ENCODE results near the gene GINS1. TPM values are rescaled to one million over a fixed set of nuclear protein-coding genes. Genes with fewer than 3 reads are reported as not detected.

Gene GINS1
- total RNA-seq, 1 experiment from 2014 or later: 30.4 TPM

GRCh38 chr20:25466846-25467245 lies 59.4 kb downstream of the GINS1 start:
- no peaks in the 10 kb centered on the region for H3K4me1 ChIP-seq (ENCODE audit: control insufficient read depth in 1 of 2, insufficient read depth in 2 of 2, low read length in 2 of 2)
- no peak overlapping the region for H3K27ac ChIP-seq (ENCODE audit: low read depth, low read length)
- H3K36me3 ChIP-seq (ENCODE audit: control insufficient read depth in 1 of 2, insufficient read depth in 2 of 2, low read length in 2 of 2): no peaks in the 10 kb centered on the region
- no peaks in the 10 kb centered on the region for H3K79me2 ChIP-seq (ENCODE audit: insufficient read depth, low read length)
- H3K27me3 ChIP-seq (ENCODE audit: insufficient read depth, low read length): no peaks in the 10 kb centered on the region
- no peak for ATAC-seq
- BruUV-seq (replicated peaks): no TSS peak
- no peak for DNase-seq (ENCODE audit: low read depth, low spot score)
- POLR2A ChIA-PET: no interaction called here
- H2AFZ ChIP-seq (ENCODE audit: low read depth, low read length, poor library complexity, severe bottlenecking): no peak overlapping the region
- H3K4me3 ChIP-seq (replicated peaks in 1 of 2; ENCODE audit: low read depth in 1 of 2, low read length in 2 of 2): no peak overlapping the region
- no peaks in the 10 kb centered on the region for H3K9me3 ChIP-seq (ENCODE audit: control insufficient read depth in 1 of 2, insufficient read depth in 1 of 2, low read depth in 1 of 2, low read length in 2 of 2)
- no peaks in the 10 kb centered on the region for H4K20me1 ChIP-seq (ENCODE audit: insufficient read depth)
- H3K9ac ChIP-seq (ENCODE audit: low read length): no peak overlapping the region
- RAD21 ChIA-PET (ENCODE audit: low non-redundant PET in 1 of 2, low total read pairs in 2 of 2, uncharacterized antibody in 2 of 2, unreplicated experiment in 2 of 2): no interaction called here
- intact Hi-C loops (cut with micrococcal nuclease): no loop called here
- H3K9me2 ChIP-seq (ENCODE audit: insufficient read depth): no peaks in the 10 kb centered on the region
- CTCF ChIA-PET: no interaction called here
- no peak overlapping the region for H3K4me2 ChIP-seq (ENCODE audit: low read length)
- TF ChIP-seq FOSL1 (IDR thresholded peaks at IDR 0.05; ENCODE audit: low read depth): no peak

- Histone ChIP-seq H3K27ac (ENCODE audit: low read depth, low read length) (no peak overlapping the region), H4K20me1 (ENCODE audit: insufficient read depth) (no peaks in the 10 kb centered on the region), H3K4me3 (replicated peaks in 1 of 2; ENCODE audit: low read depth in 1 of 2, low read length in 2 of 2) (no peak overlapping the region), H3K4me2 (ENCODE audit: low read length) (no peak overlapping the region), H3K36me3 (ENCODE audit: control insufficient read depth in 1 of 2, insufficient read depth in 2 of 2, low read length in 2 of 2) (no peaks in the 10 kb centered on the region), H3K9me3 (ENCODE audit: control insufficient read depth in 1 of 2, insufficient read depth in 1 of 2, low read depth in 1 of 2, low read length in 2 of 2) (no peaks in the 10 kb centered on the region), H3K79me2 (ENCODE audit: insufficient read depth, low read length) (no peaks in the 10 kb centered on the region), H3K9ac (ENCODE audit: low read length) (no peak overlapping the region), H2AFZ (ENCODE audit: low read depth, low read length, poor library complexity, severe bottlenecking) (no peak overlapping the region), H3K9me2 (ENCODE audit: insufficient read depth) (no peaks in the 10 kb centered on the region), H3K4me1 (ENCODE audit: control insufficient read depth in 1 of 2, insufficient read depth in 2 of 2, low read length in 2 of 2) (no peaks in the 10 kb centered on the region), H3K27me3 (ENCODE audit: insufficient read depth, low read length) (no peaks in the 10 kb centered on the region)
- ATAC-seq (no peak), DNase-seq (ENCODE audit: low read depth, low spot score) (no peak)
- BruUV-seq (replicated peaks): no TSS peak
- intact Hi-C loops (cut with micrococcal nuclease): no loop called here
- ChIA-PET POLR2A (no interaction called here), CTCF (no interaction called here), RAD21 (ENCODE audit: low non-redundant PET in 1 of 2, low total read pairs in 2 of 2, uncharacterized antibody in 2 of 2, unreplicated experiment in 2 of 2) (no interaction called here)
- TF ChIP-seq EGR1 (IDR thresholded peaks at IDR 0.05; ENCODE audit: low read depth) (no peak), POLR2AphosphoS5 (IDR thresholded peaks at IDR 0.05; ENCODE audit: low read depth, low read length) (no peak), ZBTB33 (IDR thresholded peaks at IDR 0.05; ENCODE audit: extremely low read depth, insufficient replicate concordance, low read length) (no peak), EZH2 (IDR thresholded peaks at IDR 0.05) (no peak), RAD21 (IDR thresholded peaks at IDR 0.05; ENCODE audit: low read depth) (no peak), CEBPB (IDR thresholded peaks at IDR 0.05; ENCODE audit: low read depth) (no peak), ZNF274 (IDR thresholded peaks at IDR 0.05; ENCODE audit: low read depth, low read length) (no peak), EZH2phosphoT487 (IDR thresholded peaks at IDR 0.05; ENCODE audit: borderline replicate concordance) (no peak)
Observed at GRCh38 chr20:25467441-25467840, 60.0 kb downstream of the GINS1 start.

Data from HCT116 (cell line).